Keratinocyte (primary cell): ENCODE data around the gene L1CAM. TPM values are rescaled to one million over a fixed set of nuclear protein-coding genes. Genes with fewer than 3 reads are reported as not detected.

Experiments
- DNase-seq: peaks from one replicate; pipeline ENCODE4 v3.0.0-alpha.2; 2011; ENCODE audit warnings: low read depth, missing footprints, low spot score
- FAIRE-seq: peaks from 2 replicates; lab custom pipeline; 2011; peaks lifted over from hg19 to GRCh38; lab: Jason Lieb, UNC
- H2AFZ ChIP-seq: 2 replicates; pipeline ENCODE4 v1.6.0; 2012; ENCODE audit warnings: low read length, control low read depth, inconsistent platforms; ENCODE audit not compliant: control insufficient read depth
- H3K27ac ChIP-seq: 2 replicates; pipeline ENCODE4 v1.5.1; 2011; ENCODE audit warnings: low read length; ENCODE audit not compliant: control insufficient read depth, insufficient read depth
- H3K27me3 ChIP-seq: 3 replicates; pipeline ENCODE4 v1.6.0; 2011; ENCODE audit warnings: low read length; ENCODE audit not compliant: control insufficient read depth, insufficient read depth; ENCODE audit errors: extremely low read depth
- H3K36me3 ChIP-seq, 2 experiments: 2 replicates in 1 of 2; 3 replicates in 1 of 2; pipeline ENCODE4 v1.5.1; 2011; ENCODE audit warnings: low read length in 2 of 2, mild to moderate bottlenecking in 1 of 2; ENCODE audit not compliant: control insufficient read depth in 2 of 2, insufficient read depth in 2 of 2; ENCODE audit errors: extremely low read depth in 1 of 2
- H3K4me1 ChIP-seq: 3 replicates; pipeline ENCODE4 v1.5.1; 2011; ENCODE audit warnings: low read length; ENCODE audit not compliant: control insufficient read depth, insufficient read depth; ENCODE audit errors: extremely low read depth
- H3K4me2 ChIP-seq: 3 replicates; pipeline ENCODE4 v1.6.0; 2011; ENCODE audit warnings: low read depth, low read length; ENCODE audit not compliant: control insufficient read depth, insufficient read depth; ENCODE audit errors: extremely low read depth
- H3K4me3 ChIP-seq, 3 experiments: fragments of 200-600 bp in 1 of 3; sonication (generic) in 1 of 3; 2 replicates in 2 of 3; 3 replicates in 1 of 3; pipeline ENCODE4 v1.5.1; 2011 to 2016; ENCODE audit warnings: low read length in 3 of 3, mild to moderate bottlenecking in 3 of 3, control low read depth in 2 of 3, inconsistent platforms in 1 of 3, low read depth in 1 of 3, mixed read lengths in 1 of 3, mixed run types in 1 of 3, moderate library complexity in 1 of 3; ENCODE audit not compliant: control insufficient read depth in 2 of 3, insufficient read depth in 2 of 3; ENCODE audit errors: extremely low read depth in 1 of 3
- H3K79me2 ChIP-seq: 2 replicates; pipeline ENCODE4 v1.6.0; 2012; ENCODE audit warnings: low read length; ENCODE audit not compliant: control insufficient read depth, insufficient read depth
- H3K9ac ChIP-seq: 3 replicates; pipeline ENCODE4 v1.6.0; 2011; ENCODE audit warnings: low read length; ENCODE audit not compliant: control insufficient read depth, insufficient read depth; ENCODE audit errors: extremely low read depth
- H3K9me1 ChIP-seq: 3 replicates; pipeline ENCODE4 v1.6.0; 2011; ENCODE audit warnings: low read length; ENCODE audit not compliant: control insufficient read depth, insufficient read depth; ENCODE audit errors: extremely low read depth
- H3K9me3 ChIP-seq: 2 replicates; pipeline ENCODE4 v1.5.1; 2012; ENCODE audit warnings: low read depth, low read length; ENCODE audit not compliant: control insufficient read depth
- H4K20me1 ChIP-seq: 3 replicates; pipeline ENCODE4 v1.6.0; 2011; ENCODE audit warnings: low read length; ENCODE audit not compliant: control insufficient read depth, insufficient read depth; ENCODE audit errors: extremely low read depth
- CTCF ChIP-seq, 3 experiments: IDR thresholded peaks in 1 of 3; conservative IDR thresholded peaks in 1 of 3; optimal IDR thresholded peaks in 1 of 3; 2 replicates in 2 of 3; 3 replicates in 1 of 3; pipeline versions ENCODE3 to v1.5.1; 2011; ENCODE audit warnings: low read length in 3 of 3, mild to moderate bottlenecking in 3 of 3, moderate library complexity in 2 of 3, control low read depth in 1 of 3, inconsistent platforms in 1 of 3; ENCODE audit not compliant: insufficient read depth in 2 of 3; ENCODE audit errors: extremely low read depth in 1 of 3
- EZH2 ChIP-seq: IDR thresholded peaks from one replicate; pipeline ENCODE4 v1.6.1; 2012; ENCODE audit warnings: inconsistent platforms, mild to moderate bottlenecking, low read length, moderate library complexity
- dilution Hi-C: fragments of 300-500 bp; cut with MboI; formaldehyde crosslinking; loops from one replicate; pipeline ENCODE4 v1.7.0; 2020; ENCODE audit warnings: low sequenced_read_pairs; ENCODE audit not compliant: extremely low pct_ligation_motif_present
- polyA plus RNA-seq, 5 experiments: library from polyadenylated mRNA; depleted of rRNA in 3 of 5; stranded (reverse) in 3 of 5; stranded (forward) in 1 of 5; unstranded in 1 of 5; fragments of >200 nt; gene quantifications; 1 replicate in 1 of 5; 2 replicates in 3 of 5; 3 replicates in 1 of 5; pipeline versions ENCODE4 v1.2.1 to v1.2.3, GENCODE V29; 2011 to 2012; ENCODE audit warnings: missing spikeins in 2 of 5, low read depth in 1 of 5, low replicate concordance in 1 of 5

Gene L1CAM
- polyA plus RNA-seq, 1 donor (not counting 4 experiments of a cell fraction or from before 2014, with no cell fraction given): 18.2 TPM

GRCh38 chrX:153917869-153918268, 31.9 kb upstream of the L1CAM start:
- H3K4me2 ChIP-seq: no peak overlapping the region
- H3K4me1 ChIP-seq: peaks cover 16% of the 10 kb centered on the region
- H3K9ac ChIP-seq: no peak overlapping the region
- no peak overlapping the region for H3K27ac ChIP-seq
- no peak overlapping the region for H3K4me3 ChIP-seq
- DNase-seq: no peak
- H3K9me3 ChIP-seq: no peaks in the 10 kb centered on the region
- no peaks in the 10 kb centered on the region for H3K79me2 ChIP-seq
- no peak for TF ChIP-seq CTCF (optimal IDR thresholded peaks at IDR 0.05 in 1 of 3, IDR thresholded peaks at IDR 0.05 in 1 of 3, conservative IDR thresholded peaks at IDR 0.05 in 1 of 3; ENCODE audit: extremely low read depth in 1 of 3, insufficient read depth in 2 of 3, low read length in 3 of 3)
- TF ChIP-seq EZH2: no peak
- no peaks in the 10 kb centered on the region for H3K36me3 ChIP-seq
- no peaks in the 10 kb centered on the region for H3K9me1 ChIP-seq
- no peaks in the 10 kb centered on the region for H3K27me3 ChIP-seq
- no peak overlapping the region for H2AFZ ChIP-seq
- no peak for FAIRE-seq
- no peaks in the 10 kb centered on the region for H4K20me1 ChIP-seq
- dilution Hi-C loops: no loop called here

- no peak for FAIRE-seq
- Histone ChIP-seq H3K27me3 (no peaks in the 10 kb centered on the region), H3K79me2 (no peaks in the 10 kb centered on the region), H3K4me2 (no peak overlapping the region), H3K9me3 (no peaks in the 10 kb centered on the region), H2AFZ (no peak overlapping the region), H3K9ac (no peak overlapping the region), H3K4me1 (peaks cover 8% of the 10 kb centered on the region), H4K20me1 (no peaks in the 10 kb centered on the region), H3K36me3 (no peaks in the 10 kb centered on the region), H3K4me3 (no peak overlapping the region), H3K27ac (no peak overlapping the region), H3K9me1 (no peaks in the 10 kb centered on the region)
- no peak for DNase-seq
- TF ChIP-seq CTCF (optimal IDR thresholded peaks at IDR 0.05 in 1 of 3, IDR thresholded peaks at IDR 0.05 in 1 of 3, conservative IDR thresholded peaks at IDR 0.05 in 1 of 3; ENCODE audit: extremely low read depth in 1 of 3, insufficient read depth in 2 of 3, low read length in 3 of 3): no peak
- no peak for TF ChIP-seq EZH2
- dilution Hi-C loops: no loop called here
Measured at GRCh38 chrX:153913701-153914100, 27.7 kb upstream of the L1CAM start.
